Measurements from ENCODE around the gene GALNT18. TPM values are rescaled to one million over a fixed set of nuclear protein-coding genes. Genes with fewer than 3 reads are reported as not detected.

Gene GALNT18
- not detected in 2 replicates for total RNA-seq (2021)
- Bru-seq, nascent RNA: percentile 1 among the genes with signal in this experiment
- percentile 3 among the genes with signal in this experiment for BruChase-seq, experiment 1, labeled RNA remaining after a 2-hour chase
- BruChase-seq, experiment 2, labeled RNA remaining after a 6-hour chase: percentile 3 among the genes with signal in this experiment
- long read RNA-seq: 0 reads

DNA sequence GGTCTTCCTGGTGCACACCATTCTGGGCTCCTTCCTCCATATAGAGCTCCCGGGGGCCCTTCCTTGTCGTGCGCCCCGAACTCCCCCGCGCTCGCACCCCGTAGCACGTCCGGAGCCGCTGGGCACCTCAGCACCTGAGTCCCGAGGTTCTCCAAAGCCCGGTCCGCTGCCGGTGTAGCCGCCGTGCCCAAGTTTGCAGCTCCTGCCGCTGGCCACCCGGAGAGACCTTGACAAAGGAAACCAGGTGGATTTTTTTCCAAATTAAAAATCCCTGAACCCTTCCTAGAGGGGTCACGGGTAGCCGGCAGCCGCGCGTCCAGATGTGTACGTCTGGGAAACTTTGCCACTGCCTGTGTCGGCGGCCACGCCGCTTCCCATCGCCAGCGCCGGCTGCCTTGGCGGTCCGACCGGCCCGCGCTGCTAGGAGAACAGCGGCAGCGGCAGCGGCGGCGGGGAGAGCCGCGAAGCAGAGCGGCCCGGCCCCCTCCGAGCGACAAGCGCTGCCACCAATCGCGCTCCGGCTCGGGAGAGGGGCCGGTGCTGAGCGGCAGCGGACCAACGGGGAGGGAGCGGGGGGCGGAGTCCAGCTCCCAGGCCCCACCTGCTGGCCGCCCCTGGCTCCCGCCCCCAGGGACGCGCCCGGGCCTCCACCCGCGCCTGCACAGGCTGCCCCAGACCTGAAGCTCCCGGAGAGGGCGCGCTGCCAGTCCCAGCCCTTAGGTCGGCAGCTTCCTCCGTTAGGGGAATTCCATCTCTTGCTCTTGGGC is at the start of gene GALNT18:
Gene GALNT18, minus strand, starts transcription at position 433 of the 767 bp plus-strand sequence.
- no peak for TF ChIP-seq EZH2 (IDR thresholded peaks at IDR 0.05; ENCODE audit: low read depth)
- TF ChIP-seq, protein P1, sequence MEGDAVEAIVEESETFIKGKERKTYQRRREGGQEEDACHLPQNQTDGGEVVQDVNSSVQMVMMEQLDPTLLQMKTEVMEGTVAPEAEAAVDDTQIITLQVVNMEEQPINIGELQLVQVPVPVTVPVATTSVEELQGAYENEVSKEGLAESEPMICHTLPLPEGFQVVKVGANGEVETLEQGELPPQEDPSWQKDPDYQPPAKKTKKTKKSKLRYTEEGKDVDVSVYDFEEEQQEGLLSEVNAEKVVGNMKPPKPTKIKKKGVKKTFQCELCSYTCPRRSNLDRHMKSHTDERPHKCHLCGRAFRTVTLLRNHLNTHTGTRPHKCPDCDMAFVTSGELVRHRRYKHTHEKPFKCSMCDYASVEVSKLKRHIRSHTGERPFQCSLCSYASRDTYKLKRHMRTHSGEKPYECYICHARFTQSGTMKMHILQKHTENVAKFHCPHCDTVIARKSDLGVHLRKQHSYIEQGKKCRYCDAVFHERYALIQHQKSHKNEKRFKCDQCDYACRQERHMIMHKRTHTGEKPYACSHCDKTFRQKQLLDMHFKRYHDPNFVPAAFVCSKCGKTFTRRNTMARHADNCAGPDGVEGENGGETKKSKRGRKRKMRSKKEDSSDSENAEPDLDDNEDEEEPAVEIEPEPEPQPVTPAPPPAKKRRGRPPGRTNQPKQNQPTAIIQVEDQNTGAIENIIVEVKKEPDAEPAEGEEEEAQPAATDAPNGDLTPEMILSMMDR (conservative IDR thresholded peaks at IDR 0.05): no peak
- H4K20me1 ChIP-seq (ENCODE audit: insufficient read depth): no peaks in the 10 kb centered on the region
- intact Hi-C loops (cut with micrococcal nuclease; ENCODE audit: unreplicated experiment): no loop called here
- H3K4me2 ChIP-seq: no peak within 1 kb of the TSS
- H3K79me2 ChIP-seq (ENCODE audit: low read depth): no peaks in the 10 kb centered on the region
- ChIA-PET POLR2A (ENCODE audit: unreplicated experiment) (no interaction called here), CTCF (no interaction called here)
- peaks cover 22% of the 10 kb centered on the region; the same call in 1 of the 2 replicates for H3K27me3 ChIP-seq (ENCODE audit: insufficient read depth, low read depth)
- no TSS peak for BruUV-seq (replicated peaks)
- no peaks in the 10 kb centered on the region for H3K9me3 ChIP-seq (ENCODE audit: insufficient read depth, low read depth)
- no peaks in the 10 kb centered on the region for H3K9me2 ChIP-seq (ENCODE audit: insufficient read depth)
- no peaks in the 10 kb centered on the region for H3F3A ChIP-seq (ENCODE audit: insufficient read depth, low read depth)
- no peak within 1 kb of the TSS for H3K4me3 ChIP-seq
- DNase-seq: peak in 1 of 2 experiments; percentile 65
- no peak within 1 kb of the TSS for H2AFZ ChIP-seq
- H3K4me1 ChIP-seq (replicated peaks; ENCODE audit: insufficient read depth): no peaks in the 10 kb centered on the region
- no peaks in the 10 kb centered on the region for H3K36me3 ChIP-seq (ENCODE audit: low read depth)
- no peak within 1 kb of the TSS for H3K27ac ChIP-seq

DNA sequence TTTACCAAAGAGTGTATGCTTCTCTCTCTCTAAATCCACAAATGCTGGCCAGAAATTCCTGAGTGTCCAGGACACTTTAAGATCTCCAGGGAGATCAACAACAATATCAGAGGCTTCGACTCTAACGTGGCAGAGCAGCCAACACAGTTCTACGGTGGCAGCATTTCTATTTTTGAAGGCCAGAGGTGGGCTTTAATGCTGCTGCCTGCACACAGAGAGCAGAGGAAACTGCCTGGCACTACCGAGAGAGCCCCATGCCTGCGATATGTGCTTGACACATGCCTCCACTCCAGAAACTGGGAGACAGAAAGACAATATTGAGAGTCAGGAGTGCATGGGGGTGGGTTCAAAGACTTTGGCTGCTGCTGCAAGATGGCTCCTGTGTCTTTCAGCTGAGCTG is 48.8 kb upstream of the GALNT18 start:
- intact Hi-C loops (cut with micrococcal nuclease; ENCODE audit: unreplicated experiment): no loop called here
- ChIA-PET POLR2A (ENCODE audit: unreplicated experiment) (no interaction called here), CTCF (no interaction called here)
- Histone ChIP-seq H3K4me2 (no peak overlapping the region), H3K9me2 (ENCODE audit: insufficient read depth) (no peaks in the 10 kb centered on the region), H3K4me1 (replicated peaks; ENCODE audit: insufficient read depth) (no peaks in the 10 kb centered on the region), H3K4me3 (no peak overlapping the region), H3K36me3 (ENCODE audit: low read depth) (no peaks in the 10 kb centered on the region), H3K9me3 (ENCODE audit: insufficient read depth, low read depth) (no peaks in the 10 kb centered on the region), H2AFZ (no peak overlapping the region), H3K79me2 (ENCODE audit: low read depth) (no peaks in the 10 kb centered on the region), H4K20me1 (ENCODE audit: insufficient read depth) (no peaks in the 10 kb centered on the region), H3K27ac (no peak overlapping the region), H3K27me3 (ENCODE audit: insufficient read depth, low read depth) (peaks cover 51% of the 10 kb centered on the region), H3F3A (ENCODE audit: insufficient read depth, low read depth) (no peaks in the 10 kb centered on the region)
- no TSS peak for BruUV-seq (replicated peaks)
- no peak for DNase-seq
- TF ChIP-seq EZH2 (IDR thresholded peaks at IDR 0.05; ENCODE audit: low read depth): no peak
- TF ChIP-seq, protein P1 (conservative IDR thresholded peaks at IDR 0.05): no peak

DNA sequence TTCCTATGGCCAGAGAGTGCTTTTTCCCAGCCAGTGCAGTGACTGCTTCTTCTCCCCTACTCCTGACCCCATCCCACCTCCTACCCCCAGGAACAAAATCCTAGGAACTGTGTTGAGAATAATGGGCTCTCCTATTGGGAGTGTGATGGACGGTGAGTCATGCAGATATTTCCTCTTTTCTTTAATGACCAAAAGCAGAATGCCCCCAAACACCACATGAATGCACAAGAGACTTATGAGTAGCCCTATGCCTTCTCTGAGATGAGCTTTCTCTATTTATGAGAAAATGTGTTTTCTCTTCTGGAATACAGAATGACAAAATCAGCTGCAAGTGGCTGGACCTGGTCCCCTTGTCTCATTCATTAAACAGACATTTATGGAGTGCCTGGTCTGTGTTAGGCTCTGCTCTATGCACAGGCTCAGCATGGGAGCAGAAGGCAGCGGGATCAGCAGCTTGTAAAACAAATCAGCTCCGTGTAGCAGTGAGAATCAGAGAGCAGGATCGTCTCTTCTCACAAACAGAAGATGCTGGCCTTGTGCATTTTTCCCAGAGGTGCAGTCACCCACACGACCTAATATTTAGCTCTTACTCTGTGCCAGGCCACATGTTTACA is 47.5 kb upstream of the GALNT18 start:
- no peak overlapping the region for H3K4me3 ChIP-seq
- TF ChIP-seq, protein P1 (conservative IDR thresholded peaks at IDR 0.05): no peak
- no peak for TF ChIP-seq EZH2 (IDR thresholded peaks at IDR 0.05; ENCODE audit: low read depth)
- ChIA-PET CTCF (no interaction called here), POLR2A (ENCODE audit: unreplicated experiment) (no interaction called here)
- peaks cover 59% of the 10 kb centered on the region for H3K27me3 ChIP-seq (ENCODE audit: insufficient read depth, low read depth)
- DNase-seq: no peak
- no TSS peak for BruUV-seq (replicated peaks)
- no peaks in the 10 kb centered on the region for H3F3A ChIP-seq (ENCODE audit: insufficient read depth, low read depth)
- no peaks in the 10 kb centered on the region for H3K9me2 ChIP-seq (ENCODE audit: insufficient read depth)
- intact Hi-C loops (cut with micrococcal nuclease; ENCODE audit: unreplicated experiment): no loop called here
- H4K20me1 ChIP-seq (ENCODE audit: insufficient read depth): no peaks in the 10 kb centered on the region
- no peaks in the 10 kb centered on the region for H3K4me1 ChIP-seq (replicated peaks; ENCODE audit: insufficient read depth)
- no peaks in the 10 kb centered on the region for H3K36me3 ChIP-seq (ENCODE audit: low read depth)
- H3K4me2 ChIP-seq: no peak overlapping the region
- H2AFZ ChIP-seq: no peak overlapping the region
- no peaks in the 10 kb centered on the region for H3K9me3 ChIP-seq (ENCODE audit: insufficient read depth, low read depth)
- H3K79me2 ChIP-seq (ENCODE audit: low read depth): no peaks in the 10 kb centered on the region
- no peak overlapping the region for H3K27ac ChIP-seq
